Endothelial cell of umbilical vein (primary cell): Measurements from ENCODE around the gene RANBP1. TPM values are rescaled to one million over a fixed set of nuclear protein-coding genes. Genes with fewer than 3 reads are reported as not detected.

ENCODE experiments used
- BruUV-seq: library from RNA; stranded (reverse); fragments of 400-500 nt; replicated peaks from 2 replicates; lab custom pipeline; 2021; lab: Mats Ljungman, UMichigan
- CTCF ChIA-PET: fragments of 300-600, 350-600 bp; sonication (Branson Sonifier 250); formaldehyde crosslinking; loops from one replicate; lab custom pipeline; 2021; ENCODE audit warnings: antibody characterized with exemption, inconsistent platforms; lab: Charles Lee
- POLR2A ChIA-PET: fragments of 300-600, 350-600 bp; sonication (Branson Sonifier 250); formaldehyde crosslinking; loops from one replicate; lab custom pipeline; 2021; ENCODE audit warnings: antibody characterized with exemption, inconsistent platforms; lab: Charles Lee
- DNase-seq: peaks from one replicate; pipeline ENCODE4 v3.0.0-alpha.2; 2011; ENCODE audit warnings: low read depth, low spot score
- FAIRE-seq: peaks from 2 replicates; lab custom pipeline; 2011; peaks lifted over from hg19 to GRCh38; lab: Jason Lieb, UNC
- H2AFZ ChIP-seq: 2 replicates; pipeline ENCODE4 v1.6.0; 2012; ENCODE audit warnings: low read depth, low read length, control low read depth, inconsistent platforms
- H3K27ac ChIP-seq: 2 replicates; pipeline ENCODE4 v1.5.1; 2011; ENCODE audit warnings: low read depth, mild to moderate bottlenecking, control low read depth, low read length, moderate library complexity; ENCODE audit not compliant: insufficient read depth
- H3K27me3 ChIP-seq, 2 experiments: 2 replicates each; pipeline versions ENCODE4 v1.6.0 to v1.6.1; 2011; ENCODE audit warnings: low read length in 2 of 2, mixed read lengths in 1 of 2; ENCODE audit not compliant: control insufficient read depth in 2 of 2, insufficient read depth in 2 of 2
- H3K36me3 ChIP-seq, 2 experiments: 2 replicates in 1 of 2; 3 replicates in 1 of 2; pipeline ENCODE4 v1.5.1; 2011; ENCODE audit warnings: low read length in 2 of 2, mild to moderate bottlenecking in 1 of 2, moderate library complexity in 1 of 2; ENCODE audit not compliant: control insufficient read depth in 2 of 2, insufficient read depth in 2 of 2; ENCODE audit errors: extremely low read depth in 1 of 2
- H3K4me1 ChIP-seq: 3 replicates; pipeline ENCODE4 v1.5.1; 2011; ENCODE audit warnings: mild to moderate bottlenecking, low read length; ENCODE audit not compliant: control insufficient read depth, insufficient read depth; ENCODE audit errors: extremely low read depth
- H3K4me2 ChIP-seq: 2 replicates; pipeline ENCODE4 v1.6.1; 2011; ENCODE audit warnings: low read length, control low read depth, mixed read lengths; ENCODE audit not compliant: insufficient read depth
- H3K4me3 ChIP-seq, 3 experiments: fragments of 200-600 bp in 1 of 3; sonication (generic), shearing (Covaris generic) in 1 of 3; replicated peaks in 1 of 3; 2 replicates each; pipeline ENCODE4 v1.5.1; 2011 to 2016; ENCODE audit warnings: control low read depth in 3 of 3, low read length in 3 of 3, mild to moderate bottlenecking in 2 of 3, inconsistent platforms in 1 of 3, low read depth in 1 of 3, moderate library complexity in 1 of 3; ENCODE audit not compliant: insufficient read depth in 1 of 3
- H3K79me2 ChIP-seq: 2 replicates; pipeline ENCODE4 v1.6.0; 2012; ENCODE audit warnings: low read length, inconsistent platforms; ENCODE audit not compliant: control insufficient read depth, insufficient read depth
- H3K9ac ChIP-seq: replicated peaks from 2 replicates; pipeline ENCODE3; 2011; ENCODE audit warnings: low read length, control low read depth; ENCODE audit not compliant: insufficient read depth; ENCODE audit errors: extremely low read depth
- H3K9me1 ChIP-seq: replicated peaks from 3 replicates; pipeline ENCODE4 v1.6.0; 2011; ENCODE audit warnings: mild to moderate bottlenecking, low read length; ENCODE audit not compliant: control insufficient read depth, insufficient read depth; ENCODE audit errors: extremely low read depth
- H3K9me3 ChIP-seq: replicated peaks from 2 replicates; pipeline ENCODE4 v1.5.1; 2012; ENCODE audit warnings: low read length, inconsistent platforms; ENCODE audit not compliant: control insufficient read depth, insufficient read depth
- H4K20me1 ChIP-seq: replicated peaks from 2 replicates; pipeline ENCODE3; 2011; ENCODE audit warnings: mild to moderate bottlenecking, low read length; ENCODE audit not compliant: control insufficient read depth, insufficient read depth; ENCODE audit errors: extremely low read depth
- CTCF ChIP-seq, 2 donors: IDR thresholded peaks; 1 replicate in 1 of 2; 2 replicates in 1 of 2; pipeline ENCODE4 v1.5.1; 2011; ENCODE audit warnings: low read length in 2 of 2, mild to moderate bottlenecking in 2 of 2, moderate library complexity in 2 of 2, control low read depth in 1 of 2, inconsistent platforms in 1 of 2, low read depth in 1 of 2; ENCODE audit not compliant: insufficient read depth in 1 of 2; ENCODE audit errors: extremely low read depth in 1 of 2
- EZH2 ChIP-seq: IDR thresholded peaks from 2 replicates; pipeline ENCODE4 v1.6.1; 2012; ENCODE audit warnings: borderline replicate concordance, low read depth, mild to moderate bottlenecking, moderate library complexity, low read length, inconsistent platforms; ENCODE audit not compliant: severe bottlenecking
- FOS ChIP-seq: IDR thresholded peaks from 2 replicates; pipeline ENCODE4 v1.6.1; 2011; ENCODE audit warnings: mild to moderate bottlenecking, low read length, moderate library complexity, borderline replicate concordance; ENCODE audit not compliant: insufficient read depth
- GATA2 ChIP-seq: IDR thresholded peaks from 2 replicates; pipeline ENCODE4 v1.7.0; 2011; ENCODE audit warnings: low read depth, mild to moderate bottlenecking, moderate library complexity, mixed read lengths, low read length; ENCODE audit not compliant: insufficient read length, insufficient read depth
- JUN ChIP-seq: IDR thresholded peaks from 2 replicates; pipeline ENCODE4 v1.6.1; 2011; ENCODE audit warnings: borderline replicate concordance, low read depth; ENCODE audit not compliant: insufficient read length, insufficient read depth
- MAX ChIP-seq: IDR thresholded peaks from 2 replicates; pipeline ENCODE4 v1.6.1; 2011; ENCODE audit not compliant: insufficient read depth, insufficient read length
- MYC ChIP-seq: IDR thresholded peaks from one replicate; pipeline ENCODE4 v1.6.1; 2011; ENCODE audit warnings: mild to moderate bottlenecking, low read depth, low read length
- POLR2A ChIP-seq: IDR thresholded peaks from 2 replicates; pipeline ENCODE4 v1.6.1; 2012; ENCODE audit warnings: low read depth, mild to moderate bottlenecking, control low read depth, low read length
- POLR2AphosphoS5 ChIP-seq: IDR thresholded peaks from 2 replicates; pipeline ENCODE4 v1.6.1; 2012; ENCODE audit warnings: low read depth, mild to moderate bottlenecking, control low read depth, low read length, moderate library complexity; ENCODE audit not compliant: insufficient read depth
- dilution Hi-C: fragments of 300-500 bp; cut with MboI; formaldehyde crosslinking; loops from one replicate; pipeline ENCODE4 v1.15.0; 2019; ENCODE audit warnings: low sequenced_read_pairs; ENCODE audit not compliant: extremely low pct_ligation_motif_present
- intact Hi-C: fragments of 100-400 bp; cut with micrococcal nuclease; formaldehyde crosslinking; loops from one replicate; pipeline ENCODE4 v1.10.0; 2022
- polyA plus RNA-seq, 4 experiments: library from polyadenylated mRNA; depleted of rRNA in 3 of 4; stranded (reverse) in 3 of 4; unstranded in 1 of 4; fragments of >200 nt; gene quantifications; 2 replicates each; pipeline versions ENCODE4 v1.2.1 to v1.2.3, GENCODE V29; 2011 to 2012; ENCODE audit warnings: missing spikeins in 1 of 4
- total RNA-seq: library from RNA; stranded (reverse); gene quantifications from 2 replicates; pipeline ENCODE4 v1.2.3, GENCODE V29; 2021

Gene RANBP1
- total and polyA plus RNA-seq, 2 donors (not counting 3 experiments of a cell fraction or from before 2014, with no cell fraction given) = 228 to 247 TPM

DNA sequence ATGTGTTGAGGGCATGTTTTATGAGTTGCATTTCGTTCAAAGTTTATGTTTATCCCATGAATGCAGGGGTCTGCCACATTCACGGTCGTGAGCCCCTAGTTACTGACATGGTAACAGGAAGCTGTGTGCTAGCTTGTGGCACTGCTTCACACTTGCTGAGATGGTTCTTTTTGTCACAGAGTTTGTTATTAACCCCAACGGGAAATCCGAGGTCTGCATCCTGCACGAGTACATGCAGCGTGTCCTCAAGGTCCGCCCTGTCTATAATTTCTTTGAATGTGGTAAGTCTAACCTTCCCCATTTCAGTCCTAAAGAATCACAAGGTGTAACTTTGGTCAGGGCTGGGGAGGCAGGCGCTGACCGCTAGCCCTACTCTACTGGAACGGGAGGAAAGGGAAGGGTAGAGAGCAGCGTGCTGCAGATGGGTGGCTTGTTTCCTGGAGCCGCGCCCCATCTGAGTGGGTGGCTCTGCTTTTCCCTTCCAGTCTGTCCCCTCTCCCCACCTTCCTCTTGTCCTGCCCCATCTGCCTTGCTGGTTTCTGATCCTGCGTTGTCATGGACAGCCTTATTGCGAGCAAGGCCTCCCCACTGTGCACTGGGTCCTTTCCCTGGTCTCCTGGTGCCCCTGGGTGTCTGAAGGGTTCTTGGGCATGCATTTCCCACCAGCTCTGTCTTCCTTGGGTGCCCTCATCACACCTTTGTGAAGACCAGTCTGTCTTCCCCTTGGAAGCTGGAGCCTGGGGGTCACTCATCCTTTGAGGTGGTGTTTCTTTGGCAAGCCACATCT lies 24.0 kb upstream of the RANBP1 start:
- Histone ChIP-seq H2AFZ (no peak overlapping the region), H3K9me1 (no peaks in the 10 kb centered on the region), H3K4me2 (no peak overlapping the region), H4K20me1 (no peaks in the 10 kb centered on the region), H3K4me1 (no peaks in the 10 kb centered on the region), H3K9me3 (no peaks in the 10 kb centered on the region), H3K27ac (no peak overlapping the region), H3K79me2 (peaks cover 47% of the 10 kb centered on the region), H3K36me3 (peaks cover 67 to 79% of the 10 kb centered on the region in 2 experiments), H3K9ac (no peak overlapping the region), H3K27me3 (no peaks in the 10 kb centered on the region), H3K4me3 (no peak overlapping the region)
- intact Hi-C loops (no loop called here), dilution Hi-C loops (no loop called here)
- DNase-seq = no peak
- no peak for FAIRE-seq
- CTCF ChIA-PET = no interaction called here
- no peak for TF ChIP-seq JUN
- TF ChIP-seq POLR2A = no peak
- no peak for TF ChIP-seq GATA2
- no peak for TF ChIP-seq MYC
- TF ChIP-seq FOS = no peak
- TF ChIP-seq CTCF (IDR thresholded peaks at IDR 0.05; ENCODE audit: extremely low read depth in 1 of 2, insufficient read depth in 1 of 2, low read depth in 1 of 2, low read length in 2 of 2) = no peak
- no peak for TF ChIP-seq EZH2
- no peak for TF ChIP-seq POLR2AphosphoS5
- no peak for TF ChIP-seq MAX
- BruUV-seq = no TSS peak
- POLR2A ChIA-PET = no interaction called here
